22Rv1 (cell line): ENCODE results near the gene GATM.

Experiments
- ZFX ChIP-seq: fragments of 450-650 bp; IDR thresholded peaks from 2 replicates; pipeline ENCODE4 v1.6.1; 2017; ENCODE audit warnings: antibody characterized with exemption, borderline replicate concordance
- TF ChIP-seq, protein P1 (sequence below): fragments of 450-650 bp; IDR thresholded peaks from 2 replicates; pipeline ENCODE4 v1.5.1; 2017; ENCODE audit warnings: mild to moderate bottlenecking

DNA sequence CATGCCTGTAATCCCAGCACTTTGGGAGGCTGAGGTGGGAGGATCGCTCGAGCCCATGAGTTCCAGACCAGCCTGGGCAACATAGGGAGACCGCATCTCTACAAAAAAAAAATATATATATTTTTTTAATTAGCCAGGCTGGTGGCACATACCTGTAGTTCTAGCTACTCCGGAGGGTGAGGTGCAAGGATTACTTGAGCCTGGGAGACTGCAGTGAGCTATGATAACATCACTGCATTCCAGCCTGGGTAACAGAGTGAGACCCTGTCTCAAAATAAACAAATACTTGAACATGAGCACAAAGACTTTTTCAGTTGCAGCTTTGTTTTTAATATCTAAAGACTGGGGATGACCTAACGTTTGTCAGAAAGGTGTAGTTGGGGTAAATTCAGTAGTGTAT lies 31.3 kb upstream of the GATM start:
- TF ChIP-seq, protein P1, sequence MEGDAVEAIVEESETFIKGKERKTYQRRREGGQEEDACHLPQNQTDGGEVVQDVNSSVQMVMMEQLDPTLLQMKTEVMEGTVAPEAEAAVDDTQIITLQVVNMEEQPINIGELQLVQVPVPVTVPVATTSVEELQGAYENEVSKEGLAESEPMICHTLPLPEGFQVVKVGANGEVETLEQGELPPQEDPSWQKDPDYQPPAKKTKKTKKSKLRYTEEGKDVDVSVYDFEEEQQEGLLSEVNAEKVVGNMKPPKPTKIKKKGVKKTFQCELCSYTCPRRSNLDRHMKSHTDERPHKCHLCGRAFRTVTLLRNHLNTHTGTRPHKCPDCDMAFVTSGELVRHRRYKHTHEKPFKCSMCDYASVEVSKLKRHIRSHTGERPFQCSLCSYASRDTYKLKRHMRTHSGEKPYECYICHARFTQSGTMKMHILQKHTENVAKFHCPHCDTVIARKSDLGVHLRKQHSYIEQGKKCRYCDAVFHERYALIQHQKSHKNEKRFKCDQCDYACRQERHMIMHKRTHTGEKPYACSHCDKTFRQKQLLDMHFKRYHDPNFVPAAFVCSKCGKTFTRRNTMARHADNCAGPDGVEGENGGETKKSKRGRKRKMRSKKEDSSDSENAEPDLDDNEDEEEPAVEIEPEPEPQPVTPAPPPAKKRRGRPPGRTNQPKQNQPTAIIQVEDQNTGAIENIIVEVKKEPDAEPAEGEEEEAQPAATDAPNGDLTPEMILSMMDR, result no peak
- TF ChIP-seq ZFX, result no peak
